ENCODE data around the gene CBR3.

Gene CBR3

DNA sequence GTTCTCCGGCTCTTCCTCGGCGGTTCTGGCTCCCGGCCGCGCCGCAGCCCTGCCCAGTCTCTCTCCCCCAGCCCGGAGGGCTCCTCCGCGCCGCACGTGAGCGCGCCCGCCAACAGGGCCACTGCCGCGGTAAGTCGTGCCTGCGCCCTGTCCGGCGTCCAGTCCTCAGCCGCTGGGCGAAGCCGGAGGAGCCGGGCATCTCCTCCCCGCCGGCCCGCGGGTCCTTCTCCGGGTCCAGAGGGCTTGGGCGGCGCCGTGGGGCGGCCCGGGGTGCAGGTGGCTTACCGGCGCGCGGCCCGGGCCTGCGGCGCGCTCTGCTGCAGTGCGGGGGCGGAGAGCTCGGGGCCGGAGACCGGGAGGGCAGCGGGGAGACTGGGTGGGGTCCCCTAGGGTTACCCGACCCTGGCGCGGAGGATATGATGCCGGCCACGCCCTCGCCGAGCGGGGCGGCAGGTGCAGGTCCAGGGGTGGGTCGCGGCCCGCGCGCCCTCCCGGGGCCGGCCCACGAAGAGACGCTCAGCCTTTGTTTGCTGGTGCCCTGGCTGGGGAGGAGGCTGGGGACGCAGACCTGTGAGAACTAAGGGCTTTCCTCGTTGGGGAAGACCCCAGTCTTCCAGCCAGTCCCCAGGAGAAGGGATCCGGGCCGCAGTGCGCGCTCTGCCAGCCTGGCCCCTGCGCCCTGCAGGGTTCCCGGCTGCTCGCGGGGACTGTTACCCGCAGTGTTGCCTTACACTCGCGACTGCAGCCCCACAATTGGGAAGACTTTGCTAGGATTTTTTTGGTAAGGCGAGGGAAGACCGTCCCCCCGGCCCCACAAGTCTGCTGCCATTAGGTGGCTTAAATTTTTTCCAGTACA is 22.2 kb downstream of the CBR3 start, which contains the start of gene DOP1B:
Gene DOP1B, plus strand, starts transcription at position 10 of the 856 bp plus-strand sequence. CDS start 7,910 bp downstream, outside the sequence.
- Histone ChIP-seq H3K27ac (ENCODE audit: low read depth, low read length, severe bottlenecking) (no peak within 1 kb of the TSS), H3K4me1 (ENCODE audit: control insufficient read depth, insufficient read depth, low read length, poor library complexity, severe bottlenecking) (peaks cover 7% of the 10 kb centered on the region), H3K36me3 (ENCODE audit: control insufficient read depth, insufficient read depth, low read length) (no peaks in the 10 kb centered on the region), H3K9me3 (ENCODE audit: control insufficient read depth, low read length) (no peaks in the 10 kb centered on the region), H3K4me3 (ENCODE audit: extremely low read depth, insufficient read depth, low read length, poor library complexity, severe bottlenecking) (peak within 1 kb of the TSS; percentile 61)
- 1 to 2% methylated on average over 63 to 68 of the region's 83 CpGs for WGBS, 2 experiments (ENCODE audit: insufficient coverage in 2 of 2)

DNA sequence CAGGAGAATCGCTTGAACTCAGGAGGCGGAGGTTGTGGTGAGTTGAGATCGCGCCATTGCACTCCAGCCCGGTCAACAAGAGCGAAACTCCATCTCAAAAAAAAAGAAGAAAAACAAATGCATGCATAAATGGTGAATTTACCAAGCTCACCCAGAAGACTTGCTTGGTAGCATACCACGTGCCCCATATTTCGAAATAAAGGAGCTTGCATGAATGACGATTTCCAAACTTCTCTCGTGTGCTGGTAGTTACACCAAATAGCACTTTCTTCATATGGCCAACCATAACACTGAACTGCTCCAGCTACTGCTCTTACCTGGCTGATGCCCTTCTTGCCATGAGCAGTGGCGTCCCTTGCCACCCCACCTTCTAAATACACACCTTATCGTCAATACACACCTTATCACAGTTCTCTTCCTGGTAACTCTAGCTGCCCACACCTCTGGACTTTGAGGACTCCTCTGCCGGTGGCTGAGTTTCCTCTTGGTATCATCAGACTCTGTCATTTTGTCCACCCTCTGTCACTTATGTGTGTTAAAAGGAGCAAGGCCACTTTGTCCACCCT is 24.6 kb downstream of the CBR3 start:
- no peak overlapping the region for H3K4me3 ChIP-seq (ENCODE audit: extremely low read depth, insufficient read depth, low read length, poor library complexity, severe bottlenecking)
- 93 to 94% methylated on average over 7 to 11 of the region's 13 CpGs for whole genome bisulfite sequencing, 2 experiments (ENCODE audit: insufficient coverage in 2 of 2)
- no peaks in the 10 kb centered on the region for H3K9me3 ChIP-seq (ENCODE audit: control insufficient read depth, low read length)
- H3K36me3 ChIP-seq (ENCODE audit: control insufficient read depth, insufficient read depth, low read length): no peaks in the 10 kb centered on the region
- peaks cover 7% of the 10 kb centered on the region for H3K4me1 ChIP-seq (ENCODE audit: control insufficient read depth, insufficient read depth, low read length, poor library complexity, severe bottlenecking)
- no peak overlapping the region for H3K27ac ChIP-seq (ENCODE audit: low read depth, low read length, severe bottlenecking)

DNA sequence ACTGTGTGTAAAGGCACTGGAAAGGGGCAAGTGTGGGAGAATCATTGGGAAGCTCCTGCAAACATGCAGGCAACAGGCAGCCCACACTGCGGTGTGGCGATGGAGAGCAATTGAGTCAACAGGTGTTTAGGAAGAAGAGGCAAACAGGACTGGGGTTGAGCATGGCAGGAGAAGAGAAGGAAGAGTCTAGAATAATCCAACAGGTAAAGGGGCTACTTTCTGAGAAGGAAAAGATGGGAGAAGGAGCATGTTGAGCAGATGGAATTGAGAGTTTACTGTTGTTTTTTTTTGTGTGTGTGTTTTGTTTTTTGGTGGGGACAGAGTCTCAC is 25.9 kb downstream of the CBR3 start:
- no peak overlapping the region for H3K4me3 ChIP-seq (ENCODE audit: extremely low read depth, insufficient read depth, low read length, poor library complexity, severe bottlenecking)
- no peak overlapping the region for H3K27ac ChIP-seq (ENCODE audit: low read depth, low read length, severe bottlenecking)
- WGBS, 2 experiments (ENCODE audit: insufficient coverage in 2 of 2): 95 to 96% methylated on average over 2 of the region's 2 CpGs
- H3K4me1 ChIP-seq (ENCODE audit: control insufficient read depth, insufficient read depth, low read length, poor library complexity, severe bottlenecking): peaks cover 3% of the 10 kb centered on the region
- no peaks in the 10 kb centered on the region for H3K36me3 ChIP-seq (ENCODE audit: control insufficient read depth, insufficient read depth, low read length)
- H3K9me3 ChIP-seq (ENCODE audit: control insufficient read depth, low read length): no peaks in the 10 kb centered on the region

DNA sequence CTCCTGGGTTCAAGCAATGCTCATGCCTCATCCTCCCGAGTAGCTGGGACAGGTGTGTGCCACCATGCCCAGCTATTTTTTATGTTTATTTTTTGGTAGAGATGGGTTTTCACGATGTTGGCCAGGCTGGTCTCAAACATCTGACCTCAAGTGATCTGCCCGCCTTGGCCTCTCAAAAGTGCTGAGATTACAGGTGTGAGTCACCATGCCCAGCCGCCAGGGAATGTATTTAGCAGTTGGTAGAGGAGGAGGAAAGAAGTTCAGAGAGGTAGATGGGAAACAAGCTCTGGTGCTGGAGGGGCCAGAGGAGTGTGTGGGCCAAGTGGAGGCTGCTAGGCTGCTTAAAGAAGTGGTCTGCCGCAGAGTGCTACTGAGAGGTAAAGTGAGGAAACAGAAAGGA is 27.8 kb downstream of the CBR3 start:
- H3K27ac ChIP-seq (ENCODE audit: low read depth, low read length, severe bottlenecking): no peak overlapping the region
- no peaks in the 10 kb centered on the region for H3K36me3 ChIP-seq (ENCODE audit: control insufficient read depth, insufficient read depth, low read length)
- H3K4me1 ChIP-seq (ENCODE audit: control insufficient read depth, insufficient read depth, low read length, poor library complexity, severe bottlenecking): no peaks in the 10 kb centered on the region
- WGBS, 2 experiments (ENCODE audit: insufficient coverage in 2 of 2): 95 to 97% methylated on average over 5 of the region's 5 CpGs
- H3K4me3 ChIP-seq (ENCODE audit: extremely low read depth, insufficient read depth, low read length, poor library complexity, severe bottlenecking): no peak overlapping the region
- no peaks in the 10 kb centered on the region for H3K9me3 ChIP-seq (ENCODE audit: control insufficient read depth, low read length)

- 95 to 96% methylated on average over 8 of the region's 10 CpGs for WGBS, 2 experiments (ENCODE audit: insufficient coverage in 2 of 2)
Measured at GRCh38 chr21:36163750-36164741, 29.2 kb downstream of the CBR3 start.

DNA sequence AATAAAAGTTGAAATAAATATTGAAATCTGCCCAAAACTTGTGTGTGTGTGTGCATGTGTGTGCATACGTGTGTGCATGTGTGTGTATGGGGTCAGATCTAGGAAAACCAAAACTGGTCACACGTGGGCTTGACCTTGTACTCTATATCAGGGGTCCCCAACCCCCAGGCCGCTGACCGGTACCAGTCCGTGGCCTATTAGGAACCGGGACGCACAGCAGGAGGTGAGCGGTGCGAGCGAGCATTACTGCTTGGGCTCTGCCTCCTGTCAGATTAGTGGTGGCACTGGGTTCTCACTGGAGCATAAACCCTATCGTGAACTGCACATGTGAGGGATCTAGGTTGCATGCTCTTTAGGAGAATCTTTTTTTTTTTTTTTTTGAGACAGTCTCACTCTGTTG is 30.5 kb downstream of the CBR3 start:
- WGBS, 2 experiments (ENCODE audit: insufficient coverage in 2 of 2): 94 to 96% methylated on average over 11 of the region's 11 CpGs
- no peaks in the 10 kb centered on the region for H3K36me3 ChIP-seq (ENCODE audit: control insufficient read depth, insufficient read depth, low read length)
- H3K27ac ChIP-seq (ENCODE audit: low read depth, low read length, severe bottlenecking): no peak overlapping the region

More at GRCh38 chr21:36163750-36164741, 29.2 kb downstream of the CBR3 start:
- H3K27ac ChIP-seq (ENCODE audit: low read depth, low read length, severe bottlenecking): no peak overlapping the region
- no peaks in the 10 kb centered on the region for H3K4me1 ChIP-seq (ENCODE audit: control insufficient read depth, insufficient read depth, low read length, poor library complexity, severe bottlenecking)
- no peaks in the 10 kb centered on the region for H3K9me3 ChIP-seq (ENCODE audit: control insufficient read depth, low read length)
- H3K36me3 ChIP-seq (ENCODE audit: control insufficient read depth, insufficient read depth, low read length): no peaks in the 10 kb centered on the region
- no peak overlapping the region for H3K4me3 ChIP-seq (ENCODE audit: extremely low read depth, insufficient read depth, low read length, poor library complexity, severe bottlenecking)

GRCh38 chr21:36166705-36167104 is 31.8 kb downstream of the CBR3 start:
- no peak overlapping the region for H3K27ac ChIP-seq (ENCODE audit: low read depth, low read length, severe bottlenecking)
- no peaks in the 10 kb centered on the region for H3K9me3 ChIP-seq (ENCODE audit: control insufficient read depth, low read length)
- WGBS, 2 experiments (ENCODE audit: insufficient coverage in 2 of 2): 78% methylated on average over 4 to 6 of the region's 7 CpGs
- H3K36me3 ChIP-seq (ENCODE audit: control insufficient read depth, insufficient read depth, low read length): no peaks in the 10 kb centered on the region
- H3K4me1 ChIP-seq (ENCODE audit: control insufficient read depth, insufficient read depth, low read length, poor library complexity, severe bottlenecking): peaks cover under 1% of the 10 kb centered on the region
- H3K4me3 ChIP-seq (ENCODE audit: extremely low read depth, insufficient read depth, low read length, poor library complexity, severe bottlenecking): no peak overlapping the region

More for the DNA sequence above, 30.5 kb downstream of the CBR3 start:
- Histone ChIP-seq H3K9me3 (ENCODE audit: control insufficient read depth, low read length) (no peaks in the 10 kb centered on the region), H3K4me1 (ENCODE audit: control insufficient read depth, insufficient read depth, low read length, poor library complexity, severe bottlenecking) (no peaks in the 10 kb centered on the region), H3K4me3 (ENCODE audit: extremely low read depth, insufficient read depth, low read length, poor library complexity, severe bottlenecking) (no peak overlapping the region)

DNA sequence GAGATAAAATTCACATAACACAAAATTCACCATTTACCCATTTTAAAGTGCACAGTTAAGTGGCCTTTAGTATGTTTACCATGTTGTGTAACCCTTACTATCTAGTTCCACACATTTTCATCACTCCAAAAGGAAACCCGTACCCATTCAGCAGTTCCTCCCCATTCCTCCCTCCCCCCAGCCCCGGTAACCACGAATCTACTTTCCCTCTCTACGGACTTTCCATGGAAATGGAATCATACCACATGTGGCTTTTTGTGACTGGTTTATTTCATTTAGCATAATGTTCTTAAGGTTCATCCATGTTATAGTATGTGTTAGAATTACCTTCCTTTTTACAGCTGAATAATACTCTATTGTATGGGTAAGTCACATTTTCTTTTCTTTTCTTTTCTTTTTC is 32.7 kb downstream of the CBR3 start:
- Histone ChIP-seq H3K36me3 (ENCODE audit: control insufficient read depth, insufficient read depth, low read length) (no peaks in the 10 kb centered on the region), H3K4me3 (ENCODE audit: extremely low read depth, insufficient read depth, low read length, poor library complexity, severe bottlenecking) (no peak overlapping the region), H3K9me3 (ENCODE audit: control insufficient read depth, low read length) (no peaks in the 10 kb centered on the region), H3K4me1 (ENCODE audit: control insufficient read depth, insufficient read depth, low read length, poor library complexity, severe bottlenecking) (peaks cover 5% of the 10 kb centered on the region), H3K27ac (ENCODE audit: low read depth, low read length, severe bottlenecking) (no peak overlapping the region)
- 100% methylated on average over 1 of the region's 4 CpGs; no CpG with 5 or more reads in 1 of the 2 experiments for WGBS, 2 experiments (ENCODE audit: insufficient coverage in 2 of 2)

- H3K36me3 ChIP-seq (ENCODE audit: control insufficient read depth, insufficient read depth, low read length): no peaks in the 10 kb centered on the region
- peaks cover 5% of the 10 kb centered on the region for H3K4me1 ChIP-seq (ENCODE audit: control insufficient read depth, insufficient read depth, low read length, poor library complexity, severe bottlenecking)
- no peak overlapping the region for H3K27ac ChIP-seq (ENCODE audit: low read depth, low read length, severe bottlenecking)
- no peak overlapping the region for H3K4me3 ChIP-seq (ENCODE audit: extremely low read depth, insufficient read depth, low read length, poor library complexity, severe bottlenecking)
- no peaks in the 10 kb centered on the region for H3K9me3 ChIP-seq (ENCODE audit: control insufficient read depth, low read length)
- 86 to 96% methylated on average over 16 to 18 of the region's 19 CpGs for whole genome bisulfite sequencing, 2 experiments (ENCODE audit: insufficient coverage in 2 of 2)
Measured at GRCh38 chr21:36169470-36170128, 34.7 kb downstream of the CBR3 start.

GRCh38 chr21:36170823-36171222 is 35.9 kb downstream of the CBR3 start:
- H3K27ac ChIP-seq (ENCODE audit: low read depth, low read length, severe bottlenecking): no peak overlapping the region
- WGBS, 2 experiments (ENCODE audit: insufficient coverage in 2 of 2): 90 to 95% methylated on average over 3 to 6 of the region's 6 CpGs
- no peaks in the 10 kb centered on the region for H3K9me3 ChIP-seq (ENCODE audit: control insufficient read depth, low read length)
- no peaks in the 10 kb centered on the region for H3K36me3 ChIP-seq (ENCODE audit: control insufficient read depth, insufficient read depth, low read length)
- H3K4me1 ChIP-seq (ENCODE audit: control insufficient read depth, insufficient read depth, low read length, poor library complexity, severe bottlenecking): peaks cover 5% of the 10 kb centered on the region
- no peak overlapping the region for H3K4me3 ChIP-seq (ENCODE audit: extremely low read depth, insufficient read depth, low read length, poor library complexity, severe bottlenecking)
